IPS-NIHi7 (cell line): ENCODE results near the gene COG1.

Source experiments
- DNase-seq: peaks from one replicate; pipeline ENCODE4 v3.0.0; 2012; ENCODE audit warnings: mixed read lengths; ENCODE audit errors: extremely low spot score

COG1 gene

GRCh38 chr17:73199751-73200317 is 7.0 kb downstream of the COG1 start:
- DNase-seq, result no peak

- no peak for DNase-seq
Measured at GRCh38 chr17:73200476-73200875, 7.6 kb downstream of the COG1 start.

GRCh38 chr17:73201215-73202069 is 8.6 kb downstream of the COG1 start:
- DNase-seq, result no peak

GRCh38 chr17:73203135-73203787 is 10.4 kb downstream of the COG1 start:
- DNase-seq, result no peak

GRCh38 chr17:73203788-73204479 is 11.1 kb downstream of the COG1 start:
- DNase-seq, result no peak

- no peak for DNase-seq
Measured at GRCh38 chr17:73205459-73205961, 12.7 kb downstream of the COG1 start.

GRCh38 chr17:73208139-73208827 is 15.4 kb downstream of the COG1 start:
- DNase-seq, result no peak

GRCh38 chr17:73209436-73209835 is 16.6 kb downstream of the COG1 start:
- DNase-seq, result no peak

- DNase-seq, result no peak
Measured at GRCh38 chr17:73210002-73210678, 17.3 kb downstream of the COG1 start.

- DNase-seq, result no peak
Measured at GRCh38 chr17:73211745-73212144, 18.9 kb downstream of the COG1 start.

- DNase-seq, result no peak
Measured at GRCh38 chr17:73214008-73214407, 21.2 kb downstream of the COG1 start.

- no peak for DNase-seq
Measured at GRCh38 chr17:73214851-73215250, 22.0 kb downstream of the COG1 start.

GRCh38 chr17:73215447-73215846 is 22.6 kb downstream of the COG1 start:
- no peak for DNase-seq

GRCh38 chr17:73223626-73224230 is 30.9 kb downstream of the COG1 start:
- no peak for DNase-seq

GRCh38 chr17:73224237-73224636 is 31.4 kb downstream of the COG1 start:
- no peak for DNase-seq

GRCh38 chr17:73224663-73225305 is 31.9 kb downstream of the COG1 start:
- DNase-seq, result no peak

- DNase-seq, result no peak
Measured at GRCh38 chr17:73226556-73227172, 33.8 kb downstream of the COG1 start.

GRCh38 chr17:73227379-73227778 is 34.5 kb downstream of the COG1 start:
- no peak for DNase-seq

- no peak for DNase-seq
Measured at GRCh38 chr17:73227944-73228343, 35.1 kb downstream of the COG1 start.
